GM23338 (cell line): ENCODE data around the gene UGCG. TPM values are rescaled to one million over a fixed set of nuclear protein-coding genes. Genes with fewer than 3 reads are reported as not detected.

ENCODE experiments used
- ATAC-seq: fragments of 200-7000 bp; cut with Tn5 transposase; 3 replicates; pipeline ENCODE4 v1.9.1; 2020
- DNase-seq: peaks from one replicate; pipeline ENCODE4 v3.0.0-alpha.2; 2015; ENCODE audit warnings: low spot score
- H2AFZ ChIP-seq: fragments of 200-600 bp; sonication (generic); 2 replicates; pipeline ENCODE4 v1.8.0; 2016; ENCODE audit warnings: antibody characterized with exemption, mild to moderate bottlenecking, moderate library complexity
- H3F3A ChIP-seq: fragments of 200-600 bp; sonication (generic); replicated peaks from 2 replicates; pipeline ENCODE4 v1.8.0; 2017; ENCODE audit warnings: antibody characterized with exemption, mixed run types, low read depth
- H3K27ac ChIP-seq: fragments of 200-600 bp; sonication (generic); 2 replicates; pipeline ENCODE4 v1.6.1; 2016; ENCODE audit warnings: low read depth
- H3K27me3 ChIP-seq: fragments of 200-600 bp; sonication (generic); 2 replicates; pipeline ENCODE4 v1.8.0; 2016; ENCODE audit warnings: mild to moderate bottlenecking, mixed run types, moderate library complexity; ENCODE audit not compliant: insufficient read depth
- H3K36me3 ChIP-seq: fragments of 200-600 bp; sonication (generic); 2 replicates; pipeline ENCODE4 v1.8.0; 2016; ENCODE audit warnings: mild to moderate bottlenecking; ENCODE audit not compliant: insufficient read depth
- H3K4me1 ChIP-seq: fragments of 200-600 bp; sonication (generic); 2 replicates; pipeline ENCODE4 v1.8.0; 2016; ENCODE audit warnings: mild to moderate bottlenecking, moderate library complexity; ENCODE audit not compliant: insufficient read depth
- H3K4me2 ChIP-seq: fragments of 200-600 bp; sonication (generic); 2 replicates; pipeline ENCODE4 v1.7.1; 2017; ENCODE audit warnings: mixed run types
- H3K4me3 ChIP-seq: fragments of 200-600 bp; sonication (generic); 2 replicates; pipeline ENCODE4 v1.6.1; 2016; ENCODE audit warnings: mixed run types
- H3K79me2 ChIP-seq: fragments of 200-600 bp; sonication (generic); replicated peaks from 2 replicates; pipeline ENCODE4 v1.8.0; 2017; ENCODE audit warnings: mild to moderate bottlenecking; ENCODE audit not compliant: insufficient read depth
- H3K9me2 ChIP-seq: fragments of 200-600 bp; sonication (generic); 2 replicates; pipeline ENCODE4 v1.8.0; 2017; ENCODE audit not compliant: insufficient read depth
- H4K20me1 ChIP-seq: fragments of 200-600 bp; sonication (generic); replicated peaks from 2 replicates; pipeline ENCODE4 v1.8.0; 2017; ENCODE audit warnings: mild to moderate bottlenecking; ENCODE audit not compliant: insufficient read depth
- H3K27ac Mint-ChIP-seq: 2 replicates; pipeline ENCODE4 v1.8.0; 2020; ENCODE audit warnings: inconsistent platforms, mild to moderate bottlenecking, moderate library complexity, mixed read lengths
- H3K27me3 Mint-ChIP-seq: 3 replicates; pipeline ENCODE4 v1.8.0; 2022; ENCODE audit warnings: low read depth, mild to moderate bottlenecking, moderate library complexity, mixed read lengths, inconsistent platforms; ENCODE audit not compliant: insufficient read depth, poor library complexity
- H3K36me3 Mint-ChIP-seq: 3 replicates; pipeline ENCODE4 v1.8.0; 2021; ENCODE audit warnings: low read depth, mild to moderate bottlenecking, inconsistent platforms, moderate library complexity, mixed read lengths
- H3K4me1 Mint-ChIP-seq: 3 replicates; pipeline ENCODE4 v1.8.0; 2020; ENCODE audit warnings: mild to moderate bottlenecking, inconsistent platforms, mixed read lengths
- H3K4me3 Mint-ChIP-seq: 3 replicates; pipeline ENCODE4 v1.8.0; 2021; ENCODE audit warnings: moderate library complexity, mild to moderate bottlenecking, inconsistent platforms, mixed read lengths
- H3K9me3 Mint-ChIP-seq: 3 replicates; pipeline ENCODE4 v1.8.0; 2020; ENCODE audit warnings: moderate library complexity, mild to moderate bottlenecking, inconsistent platforms, mixed read lengths
- CREB1 ChIP-seq: fragments of 250-450 bp; sonication (Bioruptor Pico); IDR thresholded peaks from 2 replicates; pipeline ENCODE4 v1.5.0; 2020; ENCODE audit warnings: low read depth, mild to moderate bottlenecking, moderate library complexity
- EZH2 ChIP-seq: fragments of 200-600 bp; sonication (generic); IDR thresholded peaks from one replicate; pipeline ENCODE4 v1.8.0; 2017; ENCODE audit warnings: antibody characterized with exemption, mild to moderate bottlenecking, low read depth; ENCODE audit not compliant: unreplicated experiment
- EZH2phosphoT487 ChIP-seq: fragments of 200-600 bp; sonication (generic); IDR thresholded peaks from one replicate; pipeline ENCODE4 v1.8.1; 2018; ENCODE audit warnings: antibody characterized with exemption; ENCODE audit not compliant: unreplicated experiment
- JUNB ChIP-seq: IDR thresholded peaks from one replicate; pipeline ENCODE4 v1.6.1; 2016; ENCODE audit warnings: antibody characterized with exemption; ENCODE audit not compliant: unreplicated experiment
- NANOG ChIP-seq: IDR thresholded peaks from 2 replicates; pipeline ENCODE4 v1.6.1; 2016; ENCODE audit warnings: antibody characterized with exemption, borderline replicate concordance
- POLR2AphosphoS5 ChIP-seq: IDR thresholded peaks from 2 replicates; pipeline ENCODE4 v1.6.1; 2016; ENCODE audit warnings: antibody characterized with exemption, low read depth
- ZNF114 ChIP-seq: fragments of 250-450 bp; sonication (Bioruptor Pico); IDR thresholded peaks from 2 replicates; pipeline ENCODE4 v1.5.0; 2020; ENCODE audit warnings: mild to moderate bottlenecking, moderate library complexity
- ZNF331 ChIP-seq: fragments of 250-450 bp; sonication (Bioruptor Pico); IDR thresholded peaks from 2 replicates; pipeline ENCODE4 v1.5.0; 2020; ENCODE audit warnings: low read depth, mild to moderate bottlenecking, moderate library complexity
- polyA plus RNA-seq: library from polyadenylated mRNA; unstranded; fragments of >200 nt; fragmentation: Nextera tagmentation; extraction: Ambion mirVana; gene quantifications from 2 replicates; pipeline ENCODE4 v1.2.1, GENCODE V29; 2016
- total RNA-seq: library from RNA; depleted of rRNA; stranded (reverse); fragments of >200 nt; shearing (Covaris generic); gene quantifications from 2 replicates; pipeline ENCODE4 v1.2.3, GENCODE V29; 2014
- TF ChIP-seq, protein P1 (sequence below): IDR thresholded peaks from one replicate; pipeline ENCODE4 v1.6.1; 2018; ENCODE audit warnings: antibody characterized with exemption; ENCODE audit not compliant: unreplicated experiment
- TF ChIP-seq, protein P2 (sequence below): fragments of 250-450 bp; sonication (Bioruptor Pico); IDR thresholded peaks from 2 replicates; pipeline ENCODE4 v1.5.0; 2020; ENCODE audit warnings: mild to moderate bottlenecking, moderate library complexity
- TF ChIP-seq, protein P3 (sequence below), 2 experiments: fragments of 200-600 bp in 1 of 2; sonication (generic) in 1 of 2; conservative IDR thresholded peaks; 2 replicates each; pipeline versions ENCODE4 v1.5.1 to v1.6.1; 2016 to 2017; ENCODE audit warnings: antibody characterized with exemption in 2 of 2, low read depth in 2 of 2, mild to moderate bottlenecking in 2 of 2, moderate library complexity in 1 of 2
- TF ChIP-seq, protein P4 (sequence below): IDR thresholded peaks from 2 replicates; pipeline ENCODE4 v1.6.1; 2016; ENCODE audit warnings: antibody characterized with exemption

UGCG gene
- total and polyA plus RNA-seq, 2 experiments from 2014 or later = 30.4 to 44.9 TPM

DNA sequence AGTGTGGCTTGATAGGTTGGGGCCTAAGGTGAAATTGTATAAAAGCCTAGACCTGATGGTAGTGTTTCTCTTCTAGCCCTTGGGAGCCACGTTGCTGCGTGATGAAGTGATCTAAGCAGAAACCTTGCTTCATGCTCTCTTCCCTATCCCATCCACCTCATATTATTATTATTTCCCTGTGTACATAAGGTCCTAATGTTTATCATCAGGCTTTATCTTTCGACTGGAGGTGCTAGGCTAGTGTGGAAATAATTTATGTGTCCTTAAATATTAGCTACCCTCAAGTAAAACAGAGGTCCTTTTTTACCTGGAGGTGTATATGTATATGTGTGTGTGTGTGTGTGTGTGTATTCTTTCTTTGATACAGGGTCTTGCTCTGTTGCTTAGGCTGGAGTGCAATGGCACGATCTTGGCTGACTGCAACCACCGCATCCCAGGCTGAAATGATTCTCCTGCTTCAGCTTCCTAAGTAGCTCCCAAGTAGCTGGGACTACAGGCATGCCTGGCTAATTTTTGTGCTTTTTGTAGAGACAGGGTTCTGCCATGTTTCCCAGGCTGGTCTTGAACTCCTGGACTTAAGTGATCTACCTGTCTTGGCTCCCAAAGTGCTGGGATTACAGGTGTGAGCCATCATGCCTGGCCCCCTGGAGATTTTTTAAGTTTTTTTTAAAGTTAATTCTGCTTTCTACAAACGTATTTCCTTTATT lies 3.7 kb downstream of the UGCG start:
- no peak overlapping the region for H3K27ac ChIP-seq
- no peaks in the 10 kb centered on the region for H3K36me3 Mint-ChIP-seq
- peaks cover 7% of the 10 kb centered on the region for H3K27me3 Mint-ChIP-seq
- H3K4me1 Mint-ChIP-seq = peaks cover 11% of the 10 kb centered on the region; the same call in 2 of the 3 replicates
- no peaks in the 10 kb centered on the region for H3F3A ChIP-seq
- H3K4me3 ChIP-seq = no peak overlapping the region
- no peak overlapping the region for H2AFZ ChIP-seq
- 0 out of 2 replicates have a peak overlapping the region, but pooled peaks have one; percentile 19 for H3K4me2 ChIP-seq
- peaks cover 80% of the 10 kb centered on the region for H3K79me2 ChIP-seq
- H3K27me3 ChIP-seq = no peaks in the 10 kb centered on the region
- no peaks in the 10 kb centered on the region for H3K9me3 Mint-ChIP-seq
- TF ChIP-seq CREB1 (CRISPR knock-in tag) (no peak), EZH2 (no peak), ZNF114 (CRISPR knock-in tag) (no peak), POLR2AphosphoS5 (no peak), JUNB (no peak), NANOG (no peak), EZH2phosphoT487 (no peak), ZNF331 (CRISPR knock-in tag) (no peak)
- TF ChIP-seq, protein P1, sequence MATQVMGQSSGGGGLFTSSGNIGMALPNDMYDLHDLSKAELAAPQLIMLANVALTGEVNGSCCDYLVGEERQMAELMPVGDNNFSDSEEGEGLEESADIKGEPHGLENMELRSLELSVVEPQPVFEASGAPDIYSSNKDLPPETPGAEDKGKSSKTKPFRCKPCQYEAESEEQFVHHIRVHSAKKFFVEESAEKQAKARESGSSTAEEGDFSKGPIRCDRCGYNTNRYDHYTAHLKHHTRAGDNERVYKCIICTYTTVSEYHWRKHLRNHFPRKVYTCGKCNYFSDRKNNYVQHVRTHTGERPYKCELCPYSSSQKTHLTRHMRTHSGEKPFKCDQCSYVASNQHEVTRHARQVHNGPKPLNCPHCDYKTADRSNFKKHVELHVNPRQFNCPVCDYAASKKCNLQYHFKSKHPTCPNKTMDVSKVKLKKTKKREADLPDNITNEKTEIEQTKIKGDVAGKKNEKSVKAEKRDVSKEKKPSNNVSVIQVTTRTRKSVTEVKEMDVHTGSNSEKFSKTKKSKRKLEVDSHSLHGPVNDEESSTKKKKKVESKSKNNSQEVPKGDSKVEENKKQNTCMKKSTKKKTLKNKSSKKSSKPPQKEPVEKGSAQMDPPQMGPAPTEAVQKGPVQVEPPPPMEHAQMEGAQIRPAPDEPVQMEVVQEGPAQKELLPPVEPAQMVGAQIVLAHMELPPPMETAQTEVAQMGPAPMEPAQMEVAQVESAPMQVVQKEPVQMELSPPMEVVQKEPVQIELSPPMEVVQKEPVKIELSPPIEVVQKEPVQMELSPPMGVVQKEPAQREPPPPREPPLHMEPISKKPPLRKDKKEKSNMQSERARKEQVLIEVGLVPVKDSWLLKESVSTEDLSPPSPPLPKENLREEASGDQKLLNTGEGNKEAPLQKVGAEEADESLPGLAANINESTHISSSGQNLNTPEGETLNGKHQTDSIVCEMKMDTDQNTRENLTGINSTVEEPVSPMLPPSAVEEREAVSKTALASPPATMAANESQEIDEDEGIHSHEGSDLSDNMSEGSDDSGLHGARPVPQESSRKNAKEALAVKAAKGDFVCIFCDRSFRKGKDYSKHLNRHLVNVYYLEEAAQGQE = no peak
- TF ChIP-seq, protein P2, sequence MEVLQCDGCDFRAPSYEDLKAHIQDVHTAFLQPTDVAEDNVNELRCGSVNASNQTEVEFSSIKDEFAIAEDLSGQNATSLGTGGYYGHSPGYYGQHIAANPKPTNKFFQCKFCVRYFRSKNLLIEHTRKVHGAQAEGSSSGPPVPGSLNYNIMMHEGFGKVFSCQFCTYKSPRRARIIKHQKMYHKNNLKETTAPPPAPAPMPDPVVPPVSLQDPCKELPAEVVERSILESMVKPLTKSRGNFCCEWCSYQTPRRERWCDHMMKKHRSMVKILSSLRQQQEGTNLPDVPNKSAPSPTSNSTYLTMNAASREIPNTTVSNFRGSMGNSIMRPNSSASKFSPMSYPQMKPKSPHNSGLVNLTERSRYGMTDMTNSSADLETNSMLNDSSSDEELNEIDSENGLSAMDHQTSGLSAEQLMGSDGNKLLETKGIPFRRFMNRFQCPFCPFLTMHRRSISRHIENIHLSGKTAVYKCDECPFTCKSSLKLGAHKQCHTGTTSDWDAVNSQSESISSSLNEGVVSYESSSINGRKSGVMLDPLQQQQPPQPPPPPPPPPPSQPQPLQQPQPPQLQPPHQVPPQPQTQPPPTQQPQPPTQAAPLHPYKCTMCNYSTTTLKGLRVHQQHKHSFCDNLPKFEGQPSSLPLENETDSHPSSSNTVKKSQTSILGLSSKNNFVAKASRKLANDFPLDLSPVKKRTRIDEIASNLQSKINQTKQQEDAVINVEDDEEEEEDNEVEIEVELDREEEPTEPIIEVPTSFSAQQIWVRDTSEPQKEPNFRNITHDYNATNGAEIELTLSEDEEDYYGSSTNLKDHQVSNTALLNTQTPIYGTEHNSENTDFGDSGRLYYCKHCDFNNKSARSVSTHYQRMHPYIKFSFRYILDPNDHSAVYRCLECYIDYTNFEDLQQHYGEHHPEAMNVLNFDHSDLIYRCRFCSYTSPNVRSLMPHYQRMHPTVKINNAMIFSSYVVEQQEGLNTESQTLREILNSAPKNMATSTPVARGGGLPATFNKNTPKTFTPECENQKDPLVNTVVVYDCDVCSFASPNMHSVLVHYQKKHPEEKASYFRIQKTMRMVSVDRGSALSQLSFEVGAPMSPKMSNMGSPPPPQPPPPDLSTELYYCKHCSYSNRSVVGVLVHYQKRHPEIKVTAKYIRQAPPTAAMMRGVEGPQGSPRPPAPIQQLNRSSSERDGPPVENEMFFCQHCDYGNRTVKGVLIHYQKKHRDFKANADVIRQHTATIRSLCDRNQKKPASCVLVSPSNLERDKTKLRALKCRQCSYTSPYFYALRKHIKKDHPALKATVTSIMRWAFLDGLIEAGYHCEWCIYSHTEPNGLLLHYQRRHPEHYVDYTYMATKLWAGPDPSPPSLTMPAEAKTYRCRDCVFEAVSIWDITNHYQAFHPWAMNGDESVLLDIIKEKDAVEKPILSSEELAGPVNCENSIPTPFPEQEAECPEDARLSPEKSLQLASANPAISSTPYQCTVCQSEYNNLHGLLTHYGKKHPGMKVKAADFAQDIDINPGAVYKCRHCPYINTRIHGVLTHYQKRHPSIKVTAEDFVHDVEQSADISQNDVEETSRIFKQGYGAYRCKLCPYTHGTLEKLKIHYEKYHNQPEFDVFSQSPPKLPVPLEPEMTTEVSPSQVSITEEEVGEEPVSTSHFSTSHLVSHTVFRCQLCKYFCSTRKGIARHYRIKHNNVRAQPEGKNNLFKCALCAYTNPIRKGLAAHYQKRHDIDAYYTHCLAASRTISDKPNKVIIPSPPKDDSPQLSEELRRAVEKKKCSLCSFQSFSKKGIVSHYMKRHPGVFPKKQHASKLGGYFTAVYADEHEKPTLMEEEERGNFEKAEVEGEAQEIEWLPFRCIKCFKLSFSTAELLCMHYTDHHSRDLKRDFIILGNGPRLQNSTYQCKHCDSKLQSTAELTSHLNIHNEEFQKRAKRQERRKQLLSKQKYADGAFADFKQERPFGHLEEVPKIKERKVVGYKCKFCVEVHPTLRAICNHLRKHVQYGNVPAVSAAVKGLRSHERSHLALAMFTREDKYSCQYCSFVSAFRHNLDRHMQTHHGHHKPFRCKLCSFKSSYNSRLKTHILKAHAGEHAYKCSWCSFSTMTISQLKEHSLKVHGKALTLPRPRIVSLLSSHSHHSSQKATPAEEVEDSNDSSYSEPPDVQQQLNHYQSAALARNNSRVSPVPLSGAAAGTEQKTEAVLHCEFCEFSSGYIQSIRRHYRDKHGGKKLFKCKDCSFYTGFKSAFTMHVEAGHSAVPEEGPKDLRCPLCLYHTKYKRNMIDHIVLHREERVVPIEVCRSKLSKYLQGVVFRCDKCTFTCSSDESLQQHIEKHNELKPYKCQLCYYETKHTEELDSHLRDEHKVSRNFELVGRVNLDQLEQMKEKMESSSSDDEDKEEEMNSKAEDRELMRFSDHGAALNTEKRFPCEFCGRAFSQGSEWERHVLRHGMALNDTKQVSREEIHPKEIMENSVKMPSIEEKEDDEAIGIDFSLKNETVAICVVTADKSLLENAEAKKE (CRISPR knock-in tag) = no peak
- TF ChIP-seq, protein P3, sequence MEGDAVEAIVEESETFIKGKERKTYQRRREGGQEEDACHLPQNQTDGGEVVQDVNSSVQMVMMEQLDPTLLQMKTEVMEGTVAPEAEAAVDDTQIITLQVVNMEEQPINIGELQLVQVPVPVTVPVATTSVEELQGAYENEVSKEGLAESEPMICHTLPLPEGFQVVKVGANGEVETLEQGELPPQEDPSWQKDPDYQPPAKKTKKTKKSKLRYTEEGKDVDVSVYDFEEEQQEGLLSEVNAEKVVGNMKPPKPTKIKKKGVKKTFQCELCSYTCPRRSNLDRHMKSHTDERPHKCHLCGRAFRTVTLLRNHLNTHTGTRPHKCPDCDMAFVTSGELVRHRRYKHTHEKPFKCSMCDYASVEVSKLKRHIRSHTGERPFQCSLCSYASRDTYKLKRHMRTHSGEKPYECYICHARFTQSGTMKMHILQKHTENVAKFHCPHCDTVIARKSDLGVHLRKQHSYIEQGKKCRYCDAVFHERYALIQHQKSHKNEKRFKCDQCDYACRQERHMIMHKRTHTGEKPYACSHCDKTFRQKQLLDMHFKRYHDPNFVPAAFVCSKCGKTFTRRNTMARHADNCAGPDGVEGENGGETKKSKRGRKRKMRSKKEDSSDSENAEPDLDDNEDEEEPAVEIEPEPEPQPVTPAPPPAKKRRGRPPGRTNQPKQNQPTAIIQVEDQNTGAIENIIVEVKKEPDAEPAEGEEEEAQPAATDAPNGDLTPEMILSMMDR (conservative IDR thresholded peaks at IDR 0.05; ENCODE audit: low read depth in 2 of 2) = no peak
- TF ChIP-seq, protein P4, sequence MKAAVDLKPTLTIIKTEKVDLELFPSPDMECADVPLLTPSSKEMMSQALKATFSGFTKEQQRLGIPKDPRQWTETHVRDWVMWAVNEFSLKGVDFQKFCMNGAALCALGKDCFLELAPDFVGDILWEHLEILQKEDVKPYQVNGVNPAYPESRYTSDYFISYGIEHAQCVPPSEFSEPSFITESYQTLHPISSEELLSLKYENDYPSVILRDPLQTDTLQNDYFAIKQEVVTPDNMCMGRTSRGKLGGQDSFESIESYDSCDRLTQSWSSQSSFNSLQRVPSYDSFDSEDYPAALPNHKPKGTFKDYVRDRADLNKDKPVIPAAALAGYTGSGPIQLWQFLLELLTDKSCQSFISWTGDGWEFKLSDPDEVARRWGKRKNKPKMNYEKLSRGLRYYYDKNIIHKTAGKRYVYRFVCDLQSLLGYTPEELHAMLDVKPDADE = no peak
- H3K4me3 Mint-ChIP-seq = no peak overlapping the region
- no peaks in the 10 kb centered on the region for H3K9me2 ChIP-seq
- ATAC-seq (no peak), DNase-seq (no peak)
- peaks cover 29% of the 10 kb centered on the region for H3K4me1 ChIP-seq
- H3K36me3 ChIP-seq = no peaks in the 10 kb centered on the region
- no peak overlapping the region for H3K27ac Mint-ChIP-seq
- peaks cover 51% of the 10 kb centered on the region for H4K20me1 ChIP-seq
